Mesodermal cell (in vitro differentiated cells): ENCODE measurements around the gene THUMPD2.

Source experiments
- H3K27ac ChIP-seq: 2 replicates; pipeline ENCODE4 v1.7.0; 2013; ENCODE audit warnings: mild to moderate bottlenecking, low read depth, low read length, moderate library complexity; ENCODE audit not compliant: severe bottlenecking
- H3K36me3 ChIP-seq: 2 replicates; pipeline ENCODE4 v1.7.1; 2013; ENCODE audit warnings: mild to moderate bottlenecking, low read length, moderate library complexity; ENCODE audit not compliant: control insufficient read depth, insufficient read depth
- H3K4me1 ChIP-seq: one replicate; pipeline ENCODE4 v1.7.1; 2013; ENCODE audit warnings: mild to moderate bottlenecking, low read length; ENCODE audit not compliant: insufficient read depth, control insufficient read depth, poor library complexity, severe bottlenecking
- H3K4me3 ChIP-seq: 2 replicates; pipeline ENCODE4 v1.7.0; 2013; ENCODE audit warnings: low read length, control low read depth, mild to moderate bottlenecking; ENCODE audit not compliant: insufficient read depth, poor library complexity, severe bottlenecking; ENCODE audit errors: extremely low read depth
- H3K9me3 ChIP-seq: 2 replicates; pipeline ENCODE4 v1.7.1; 2013; ENCODE audit warnings: mild to moderate bottlenecking, low read length, moderate library complexity; ENCODE audit not compliant: control insufficient read depth
- WGBS, 2 experiments: methylation state at CpG; one replicate each; pipeline ENCODE4 v1.1.5; 2013; ENCODE audit warnings: missing lambda C conversion rate in 2 of 2; ENCODE audit not compliant: insufficient coverage in 2 of 2; 5-methylcytosine and 5-hydroxymethylcytosine counted together

THUMPD2 gene

GRCh38 chr2:39757156-39757555 lies 21.9 kb downstream of the THUMPD2 start:
- Histone ChIP-seq H3K4me1 (no peaks in the 10 kb centered on the region), H3K9me3 (no peaks in the 10 kb centered on the region), H3K4me3 (no peak overlapping the region), H3K27ac (no peak overlapping the region), H3K36me3 (peaks cover 56% of the 10 kb centered on the region)
- 94% methylated on average over 4 of the region's 4 CpGs; no CpG with 5 or more reads in 1 of the 2 experiments for WGBS, 2 experiments

DNA sequence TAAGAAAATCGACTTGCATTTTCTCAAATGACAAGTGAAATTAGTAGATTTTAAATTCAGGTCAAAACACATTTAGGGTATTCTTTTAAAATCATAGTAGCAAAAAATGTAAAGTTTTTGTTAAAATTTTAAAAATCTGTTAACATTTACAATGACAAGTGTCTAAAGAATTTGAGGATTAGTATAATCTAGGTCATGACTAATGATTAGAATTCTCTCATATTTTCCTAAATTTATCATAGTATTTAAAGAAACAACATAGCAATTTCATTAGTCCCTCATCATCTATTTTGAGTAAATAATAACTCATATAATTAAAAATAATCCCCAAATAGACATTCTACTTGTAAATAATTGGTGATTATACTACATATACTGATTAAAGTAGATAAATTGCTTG lies 23.6 kb downstream of the THUMPD2 start:
- H3K4me3 ChIP-seq: no peak overlapping the region
- peaks cover 70% of the 10 kb centered on the region for H3K36me3 ChIP-seq
- no peaks in the 10 kb centered on the region for H3K9me3 ChIP-seq
- no peak overlapping the region for H3K27ac ChIP-seq
- WGBS, 2 experiments: no CpG with 5 or more reads among the region's 1 CpG
- no peaks in the 10 kb centered on the region for H3K4me1 ChIP-seq

DNA sequence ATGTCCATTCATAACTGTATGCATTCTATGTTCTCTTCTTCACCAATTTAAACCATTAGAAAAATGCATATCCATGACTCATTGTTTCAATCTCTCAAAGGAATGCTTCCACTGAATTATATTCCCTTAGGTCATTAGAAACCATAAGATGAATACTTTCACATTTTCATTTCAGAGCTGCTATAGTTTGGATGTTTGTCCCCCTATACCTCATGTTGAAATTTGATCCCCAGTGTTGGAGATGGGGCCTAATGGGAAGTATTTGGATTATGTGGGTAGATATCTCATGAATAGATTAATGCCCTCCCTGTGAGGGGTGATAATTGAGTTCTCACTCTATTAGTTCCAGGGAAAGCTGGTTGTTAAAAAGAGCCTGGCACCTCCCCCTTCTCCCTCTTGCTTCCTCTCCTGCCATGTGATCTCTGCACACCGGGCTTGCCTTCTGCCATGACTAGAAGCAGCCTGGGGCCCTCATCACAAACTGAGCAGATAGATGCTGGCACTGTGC lies 35.7 kb downstream of the THUMPD2 start:
- Histone ChIP-seq H3K4me3 (no peak overlapping the region), H3K27ac (no peak overlapping the region), H3K4me1 (peaks cover 6% of the 10 kb centered on the region), H3K9me3 (no peaks in the 10 kb centered on the region), H3K36me3 (peaks cover 16% of the 10 kb centered on the region)
- WGBS, 2 experiments: 27% methylated on average over 1 of the region's 1 CpG; no CpG with 5 or more reads in 1 of the 2 experiments

DNA sequence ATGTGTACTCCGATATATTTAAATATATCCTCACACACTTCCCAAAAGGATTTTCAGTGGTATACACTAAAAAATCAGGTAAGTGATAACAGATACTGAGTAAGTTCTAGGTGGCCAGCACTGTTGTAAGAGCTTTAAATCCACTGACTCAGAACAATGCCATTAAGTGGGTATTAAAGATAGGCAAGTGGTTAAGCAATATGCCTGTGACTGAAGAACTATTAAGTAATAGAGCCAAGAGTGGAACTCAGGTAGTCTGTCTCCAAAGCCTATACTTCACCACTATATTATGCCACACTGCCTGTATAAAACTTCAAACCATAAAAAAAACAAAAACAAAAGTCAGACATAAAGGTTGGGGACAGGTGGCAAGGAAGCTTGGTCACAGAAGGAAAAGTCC lies 37.2 kb downstream of the THUMPD2 start:
- no peak overlapping the region for H3K4me3 ChIP-seq
- H3K9me3 ChIP-seq: no peaks in the 10 kb centered on the region
- H3K4me1 ChIP-seq: peaks cover 19% of the 10 kb centered on the region
- WGBS, 2 experiments: no CpG with 5 or more reads among the region's 1 CpG
- H3K36me3 ChIP-seq: peaks cover 13% of the 10 kb centered on the region
- H3K27ac ChIP-seq: no peak overlapping the region

GRCh38 chr2:39739386-39739785 lies 39.7 kb downstream of the THUMPD2 start:
- 87 to 94% methylated on average over 5 of the region's 5 CpGs for WGBS, 2 experiments
- no peak overlapping the region for H3K27ac ChIP-seq

DNA sequence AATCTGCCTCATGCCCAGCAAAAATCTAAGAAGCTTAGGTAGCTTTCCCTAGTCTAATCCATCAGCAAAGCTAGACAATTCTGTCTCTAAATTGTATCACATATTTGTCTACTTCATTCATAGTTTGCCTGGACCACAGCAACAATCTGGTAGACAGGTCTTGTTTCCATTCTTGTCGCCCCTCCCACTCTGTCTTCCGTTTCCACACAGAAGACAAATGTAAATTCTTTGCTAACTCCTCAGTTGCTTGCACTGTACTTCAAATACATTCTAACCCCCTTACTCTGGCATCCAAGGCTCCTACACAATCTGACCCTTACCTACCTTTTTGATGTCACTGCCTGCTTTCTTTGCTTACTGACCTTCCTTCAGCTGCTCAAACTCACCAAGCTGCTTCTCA lies 40.1 kb downstream of the THUMPD2 start:
- Histone ChIP-seq H3K9me3 (no peaks in the 10 kb centered on the region), H3K4me1 (peaks cover 22% of the 10 kb centered on the region), H3K4me3 (no peak overlapping the region), H3K36me3 (peaks cover 32% of the 10 kb centered on the region), H3K27ac (no peak overlapping the region)
- 87 to 90% methylated on average over 2 of the region's 2 CpGs for WGBS, 2 experiments

More at GRCh38 chr2:39739386-39739785, 39.7 kb downstream of the THUMPD2 start:
- Histone ChIP-seq H3K4me1 (peaks cover 22% of the 10 kb centered on the region), H3K4me3 (no peak overlapping the region), H3K36me3 (peaks cover 27% of the 10 kb centered on the region), H3K9me3 (no peaks in the 10 kb centered on the region)

- no peaks in the 10 kb centered on the region for H3K9me3 ChIP-seq
- peaks cover 22% of the 10 kb centered on the region for H3K4me1 ChIP-seq
- WGBS, 2 experiments: 36 to 47% methylated on average over 7 to 8 of the region's 8 CpGs
- peaks cover 28% of the 10 kb centered on the region for H3K36me3 ChIP-seq
- H3K27ac ChIP-seq: peak overlapping the region; percentile 54
- H3K4me3 ChIP-seq: no peak overlapping the region
Measured at GRCh38 chr2:39737661-39738060, 41.4 kb downstream of the THUMPD2 start.

DNA sequence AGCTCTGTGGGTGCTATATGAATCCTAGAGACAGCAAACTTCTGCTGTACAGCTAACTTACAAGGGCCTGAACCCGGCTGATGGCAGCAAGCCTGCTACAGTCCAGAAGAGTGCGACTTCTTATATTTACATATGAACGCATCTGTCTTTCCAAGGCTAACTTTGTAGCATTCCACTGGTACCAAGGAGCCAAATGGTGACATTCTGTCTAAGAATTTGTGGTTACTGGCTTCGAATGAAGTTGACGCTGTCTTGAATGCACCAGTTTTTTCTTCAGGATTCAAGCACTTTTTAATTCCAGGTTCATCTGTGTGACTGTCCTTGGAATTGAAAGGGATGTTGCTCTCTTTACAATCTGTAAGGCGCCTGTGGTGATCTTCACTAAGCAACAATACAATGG lies 42.4 kb downstream of the THUMPD2 start:
- Histone ChIP-seq H3K27ac (no peak overlapping the region), H3K36me3 (peaks cover 30% of the 10 kb centered on the region), H3K9me3 (no peaks in the 10 kb centered on the region), H3K4me1 (peaks cover 22% of the 10 kb centered on the region), H3K4me3 (no peak overlapping the region)
- 93 to 94% methylated on average over 4 to 5 of the region's 6 CpGs for WGBS, 2 experiments

- Histone ChIP-seq H3K4me3 (no peak overlapping the region), H3K4me1 (peaks cover 22% of the 10 kb centered on the region), H3K9me3 (no peaks in the 10 kb centered on the region), H3K36me3 (peaks cover 28% of the 10 kb centered on the region), H3K27ac (no peak overlapping the region)
- WGBS, 2 experiments: 96 to 100% methylated on average over 3 of the region's 3 CpGs
Measured at GRCh38 chr2:39735648-39736047, 43.4 kb downstream of the THUMPD2 start.

- H3K4me3 ChIP-seq: no peak overlapping the region
- no peaks in the 10 kb centered on the region for H3K9me3 ChIP-seq
- H3K36me3 ChIP-seq: peaks cover 28% of the 10 kb centered on the region
- H3K27ac ChIP-seq: no peak overlapping the region
- H3K4me1 ChIP-seq: peaks cover 22% of the 10 kb centered on the region
Measured at GRCh38 chr2:39734445-39734844, 44.6 kb downstream of the THUMPD2 start.

GRCh38 chr2:39733070-39733674 lies 45.9 kb downstream of the THUMPD2 start:
- no peak overlapping the region for H3K27ac ChIP-seq
- peaks cover 16% of the 10 kb centered on the region for H3K4me1 ChIP-seq
- WGBS, 2 experiments: 97 to 100% methylated on average over 6 to 8 of the region's 10 CpGs

More at GRCh38 chr2:39733070-39733674, 45.9 kb downstream of the THUMPD2 start:
- Histone ChIP-seq H3K36me3 (peaks cover 28% of the 10 kb centered on the region), H3K9me3 (no peaks in the 10 kb centered on the region), H3K4me3 (no peak overlapping the region)
